ENCODE measurements around the gene HOXD11. TPM values are rescaled to one million over a fixed set of nuclear protein-coding genes. Genes with fewer than 3 reads are reported as not detected.

HOXD11 gene
- total and polyA plus RNA-seq, 11 donors: not detected

GRCh38 chr2:176096986-176097819 lies 9.9 kb upstream of the HOXD11 start:
- Histone ChIP-seq H3K4me1 (peaks cover 0 to 51% (median 18%) of the 10 kb centered on the region in 12 donors), H3K4me3 (peak overlapping the region in 11 of 12 donors; percentile 9 to 52 (median 40)), H3K27me3 (peaks cover 95 to 100% (median 99%) of the 10 kb centered on the region in 9 donors), H3K36me3 (no peaks in the 10 kb centered on the region), H3K27ac (peak overlapping the region in 1 of 12 donors; percentile 86), H3K9me3 (no peaks in the 10 kb centered on the region)
- WGBS, 4 donors: 2% methylated on average over 33 to 45 of the region's 45 CpGs
- intact Hi-C loops (cut with DNase I): loop anchor here in 5 of 10 donors (2.0 to 10.0 kb wide), 4 partner anchors 406 to 895 kb away; no protein-coding TSS in a partner anchor
- peak; percentile 65 to 89 (median 86) for ATAC-seq
- TF ChIP-seq CTCF (IDR thresholded peaks at IDR 0.05) (peak; percentile 55 to 84 (median 74)), POLR2A (IDR thresholded peaks at IDR 0.05) (no peak)
- DNase-seq: peak; percentile 32 to 77 (median 50)

GRCh38 chr2:176097820-176098365 lies 9.2 kb upstream of the HOXD11 start:
- WGBS, 4 donors: 2 to 4% (median 3%) methylated on average over 16 to 18 of the region's 18 CpGs
- Histone ChIP-seq H3K4me3 (peak overlapping the region in 5 of 12 donors; percentile 27 to 52 (median 40)), H3K4me1 (peaks cover 0 to 44% (median 18%) of the 10 kb centered on the region in 12 donors), H3K27ac (peak overlapping the region in 1 of 12 donors; percentile 86), H3K36me3 (no peaks in the 10 kb centered on the region), H3K27me3 (peaks cover 94 to 100% (median 100%) of the 10 kb centered on the region in 9 donors), H3K9me3 (no peaks in the 10 kb centered on the region)
- ATAC-seq (no peak), DNase-seq (no peak)
- intact Hi-C loops (cut with DNase I): loop anchor here in 5 of 10 donors (2.0 to 10.0 kb wide), 4 partner anchors 407 to 896 kb away; no protein-coding TSS in a partner anchor
- TF ChIP-seq CTCF (IDR thresholded peaks at IDR 0.05) (no peak), POLR2A (IDR thresholded peaks at IDR 0.05) (no peak)

- peaks cover 0 to 37% (median 16%) of the 10 kb centered on the region in 12 donors for H3K4me1 ChIP-seq
- H3K27ac ChIP-seq: peak overlapping the region in 1 of 12 donors; percentile 86
- DNase-seq (peak in 1 of 5 donors; percentile 14), ATAC-seq (no peak)
- no peaks in the 10 kb centered on the region for H3K36me3 ChIP-seq
- no peak overlapping the region for H3K4me3 ChIP-seq
- no peak for TF ChIP-seq CTCF (IDR thresholded peaks at IDR 0.05)
- WGBS, 4 donors: 2 to 11% (median 5%) methylated on average over 12 to 35 of the region's 35 CpGs
- intact Hi-C loops (cut with DNase I): loop anchor here in 4 of 10 donors (5.0 to 10.0 kb wide), 3 partner anchors 844 to 896 kb away; no protein-coding TSS in a partner anchor
- H3K27me3 ChIP-seq: peaks cover 92 to 100% (median 100%) of the 10 kb centered on the region in 9 donors
- no peaks in the 10 kb centered on the region for H3K9me3 ChIP-seq
Measured at GRCh38 chr2:176098366-176099158, 8.5 kb upstream of the HOXD11 start.

Measured in heart left ventricle (tissue), 16 donors.